DND-41 (cell line): ENCODE results near the gene ASL.
"Not testable (repeated sequence)": the region's sequence is repeated elsewhere in the genome, so short reads cannot be mapped to it uniquely, and the experiment has no call there.

Source experiments
- ATAC-seq: fragments of 200-7000 bp; cut with Tn5 transposase; 3 replicates; pipeline ENCODE4 v1.9.1; 2021; ENCODE audit warnings: low read depth; ENCODE audit not compliant: insufficient read depth
- DNase-seq: peaks from one replicate; pipeline ENCODE4 v3.0.0-alpha.2; 2020
- H2AFZ ChIP-seq: 2 replicates; pipeline ENCODE4 v1.6.0; 2012; ENCODE audit warnings: low read depth, low read length
- H3K27ac ChIP-seq: 2 replicates; pipeline ENCODE4 v1.5.1; 2012; ENCODE audit warnings: low read length, inconsistent platforms
- H3K27me3 ChIP-seq: fragments of 200-600 bp; sonication (generic); 2 replicates; pipeline ENCODE4 v1.6.0; 2012; ENCODE audit warnings: low read length, mild to moderate bottlenecking, inconsistent platforms; ENCODE audit not compliant: insufficient read depth, poor library complexity
- H3K36me3 ChIP-seq: 2 replicates; pipeline ENCODE4 v1.5.1; 2012; ENCODE audit warnings: low read length, inconsistent platforms; ENCODE audit not compliant: insufficient read depth
- H3K4me1 ChIP-seq: 2 replicates; pipeline ENCODE4 v1.5.1; 2012; ENCODE audit warnings: mild to moderate bottlenecking, low read length; ENCODE audit not compliant: insufficient read depth
- H3K4me2 ChIP-seq: 2 replicates; pipeline ENCODE4 v1.6.0; 2012; ENCODE audit warnings: mild to moderate bottlenecking, moderate library complexity, low read length, inconsistent platforms; ENCODE audit not compliant: insufficient read depth
- H3K4me3 ChIP-seq, 2 experiments: fragments of 200-600 bp in 1 of 2; shearing (Covaris generic) in 1 of 2; 2 replicates each; pipeline ENCODE4 v1.5.1; 2012 to 2016; ENCODE audit warnings: inconsistent platforms in 2 of 2, low read length in 2 of 2, mild to moderate bottlenecking in 2 of 2, low read depth in 1 of 2, moderate library complexity in 1 of 2
- H3K79me2 ChIP-seq: 2 replicates; pipeline ENCODE4 v1.6.0; 2012; ENCODE audit warnings: low read length, inconsistent platforms; ENCODE audit not compliant: insufficient read depth
- H3K9ac ChIP-seq: 2 replicates; pipeline ENCODE4 v1.6.0; 2012; ENCODE audit warnings: low read depth, mild to moderate bottlenecking, inconsistent platforms, low read length, moderate library complexity
- H3K9me3 ChIP-seq: 2 replicates; pipeline ENCODE4 v1.5.1; 2012; ENCODE audit warnings: low read length, moderate library complexity, mild to moderate bottlenecking, inconsistent platforms; ENCODE audit not compliant: insufficient read depth, severe bottlenecking
- H4K20me1 ChIP-seq: 2 replicates; pipeline ENCODE4 v1.6.0; 2012; ENCODE audit warnings: low read length; ENCODE audit not compliant: insufficient read depth
- CTCF ChIP-seq: IDR thresholded peaks from 2 replicates; pipeline ENCODE4 v1.5.1; 2012; ENCODE audit warnings: borderline replicate concordance, low read length, moderate library complexity, mild to moderate bottlenecking; ENCODE audit not compliant: poor library complexity, severe bottlenecking; ENCODE audit errors: extremely low read depth
- EZH2 ChIP-seq: IDR thresholded peaks from 3 replicates; pipeline ENCODE4 v1.6.1; 2012; ENCODE audit warnings: borderline replicate concordance, low read depth, mild to moderate bottlenecking, moderate library complexity, low read length, inconsistent platforms; ENCODE audit not compliant: severe bottlenecking

ASL gene

DNA sequence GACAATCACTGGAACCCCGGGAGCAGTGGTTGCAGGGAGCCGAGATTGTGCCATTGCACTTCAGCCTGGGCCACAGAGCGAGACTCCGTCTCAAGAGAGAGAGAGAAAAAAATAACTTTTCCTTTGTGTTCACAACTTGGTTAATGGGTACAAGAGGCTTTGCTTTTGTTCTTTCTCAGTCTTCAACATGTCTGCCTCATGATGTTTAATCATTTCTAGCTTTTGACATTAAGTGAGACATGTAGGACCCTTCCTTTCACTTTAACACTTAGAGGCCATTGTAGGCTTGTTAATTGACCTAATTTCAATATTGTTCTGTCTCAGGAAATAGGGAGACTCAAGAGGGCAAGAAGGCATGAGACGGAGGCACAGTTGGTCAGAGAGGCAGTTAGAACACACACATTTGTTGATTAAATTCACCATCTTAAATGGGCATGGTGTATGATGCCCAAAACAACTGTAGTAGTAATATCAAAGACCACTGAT lies 29.7 kb downstream of the ASL start:
- Histone ChIP-seq H3K36me3 (no peaks in the 10 kb centered on the region), H3K9me3 (no peaks in the 10 kb centered on the region), H3K4me2 (no peak overlapping the region), H3K4me1 (peaks cover 5% of the 10 kb centered on the region; the same call in 1 of the 2 replicates), H3K27ac (no peak overlapping the region), H3K9ac (no peak overlapping the region), H3K27me3 (no peaks in the 10 kb centered on the region), H3K79me2 (no peaks in the 10 kb centered on the region), H2AFZ (no peak overlapping the region), H3K4me3 (no peak overlapping the region), H4K20me1 (no peaks in the 10 kb centered on the region)
- DNase-seq (no peak), ATAC-seq (no peak)
- TF ChIP-seq EZH2 (no peak), CTCF (no peak)

DNA sequence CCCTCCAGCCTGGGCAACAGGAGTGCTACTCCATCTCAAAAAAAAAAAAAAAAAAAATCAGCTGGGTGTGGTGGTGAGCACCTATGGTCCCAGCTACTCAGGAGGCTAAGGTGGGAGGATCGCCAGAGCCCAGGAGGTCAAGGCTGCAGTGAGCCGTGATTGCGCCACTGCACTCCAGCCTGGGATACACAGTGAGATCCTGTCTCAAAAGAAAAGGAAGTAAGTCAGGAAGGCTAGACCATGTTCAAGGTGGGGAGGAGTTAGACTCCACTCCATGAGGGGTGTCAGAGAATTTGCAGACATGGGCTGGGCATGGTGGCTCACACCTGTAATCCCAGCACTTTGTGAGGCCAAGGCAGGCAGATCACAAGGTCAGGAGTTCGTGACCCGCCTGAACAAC lies 32.8 kb downstream of the ASL start:
- H4K20me1 ChIP-seq, H3K36me3 ChIP-seq, H2AFZ ChIP-seq, H3K4me2 ChIP-seq, H3K27me3 ChIP-seq, H3K27ac ChIP-seq, ATAC-seq, H3K9me3 ChIP-seq, DNase-seq, H3K9ac ChIP-seq, H3K4me1 ChIP-seq, H3K79me2 ChIP-seq, H3K4me3 ChIP-seq: not testable (repeated sequence)

GRCh38 chr7:66110856-66111255 lies 35.2 kb downstream of the ASL start:
- H3K4me1 ChIP-seq: peaks cover 14% of the 10 kb centered on the region
- DNase-seq: no peak
- peaks cover 7% of the 10 kb centered on the region for H3K36me3 ChIP-seq
- H3K27me3 ChIP-seq: no peaks in the 10 kb centered on the region
- no peaks in the 10 kb centered on the region for H3K9me3 ChIP-seq
- peaks cover 19% of the 10 kb centered on the region for H3K79me2 ChIP-seq
- no peak overlapping the region for H3K4me2 ChIP-seq
- no peak for TF ChIP-seq CTCF
- no peak for TF ChIP-seq EZH2
- no peak for ATAC-seq
- H3K9ac ChIP-seq: no peak overlapping the region
- no peak overlapping the region for H3K4me3 ChIP-seq
- H3K27ac ChIP-seq: no peak overlapping the region
- no peak overlapping the region for H2AFZ ChIP-seq
- peaks cover 3% of the 10 kb centered on the region; the same call in 1 of the 2 replicates for H4K20me1 ChIP-seq

DNA sequence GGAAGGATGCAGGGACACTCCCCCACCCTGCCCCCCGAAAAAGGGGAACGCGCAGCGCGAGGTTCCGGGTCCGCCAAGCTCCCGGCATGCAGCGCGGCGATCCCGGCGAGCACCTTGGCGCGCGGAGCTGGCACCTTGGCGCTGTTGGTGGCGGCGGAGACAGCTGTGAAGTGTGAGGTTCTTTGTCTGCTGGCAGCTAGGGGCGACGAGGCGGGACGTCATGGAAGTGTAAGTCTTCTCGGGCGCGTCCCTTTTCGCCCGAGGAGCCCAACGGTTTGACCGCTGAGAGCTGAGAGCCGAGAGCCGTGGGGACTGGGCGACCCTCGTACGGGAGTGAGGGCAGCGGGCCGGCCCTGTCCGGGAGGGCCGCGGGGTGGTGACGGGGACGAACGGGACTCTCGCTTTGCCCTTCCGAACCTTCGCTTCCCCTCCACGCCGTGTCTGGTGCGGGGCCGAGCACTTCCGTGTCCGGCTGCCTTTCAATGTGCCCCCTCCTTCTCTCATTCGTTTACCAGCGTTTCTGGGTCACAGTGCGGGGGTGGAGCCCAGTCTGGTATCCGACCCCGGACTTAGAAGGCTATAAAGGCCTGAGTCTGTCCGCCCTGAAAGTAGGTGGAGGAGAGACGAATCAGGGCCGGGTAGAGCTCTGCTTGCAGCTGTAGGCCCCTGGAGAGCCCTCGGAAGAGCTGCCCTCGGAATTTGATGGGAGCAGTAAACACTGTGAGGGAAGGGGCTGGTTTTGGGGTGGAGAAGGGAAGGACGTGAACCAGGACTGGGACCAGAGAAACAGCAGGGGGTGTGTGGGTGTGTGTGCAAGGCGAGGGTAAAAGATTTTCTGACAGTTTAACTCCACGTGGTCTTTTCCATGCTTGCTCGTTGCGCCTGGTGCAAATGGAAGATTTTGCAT lies 39.4 kb downstream of the ASL start, which contains the start of gene CRCP:
TSS of gene CRCP (plus strand) at position 105 of the 907 bp plus-strand sequence. CDS start at position 221, 116 bp downstream.
- TF ChIP-seq CTCF (peak; percentile 36), EZH2 (no peak)
- Histone ChIP-seq H3K4me2 (peak within 1 kb of the TSS; percentile 90), H3K79me2 (peaks cover 61% of the 10 kb centered on the region), H3K9ac (peak within 1 kb of the TSS; percentile 89), H3K27me3 (no peaks in the 10 kb centered on the region), H3K4me1 (peaks cover 46% of the 10 kb centered on the region), H4K20me1 (peaks cover 39% of the 10 kb centered on the region), H3K4me3 (peak within 1 kb of the TSS; percentile 96 to 98), H2AFZ (peak within 1 kb of the TSS; percentile 87), H3K27ac (peak within 1 kb of the TSS; percentile 82), H3K9me3 (no peaks in the 10 kb centered on the region), H3K36me3 (peaks cover 33% of the 10 kb centered on the region)
- DNase-seq (peak; percentile 84), ATAC-seq (peak; percentile 88)

DNA sequence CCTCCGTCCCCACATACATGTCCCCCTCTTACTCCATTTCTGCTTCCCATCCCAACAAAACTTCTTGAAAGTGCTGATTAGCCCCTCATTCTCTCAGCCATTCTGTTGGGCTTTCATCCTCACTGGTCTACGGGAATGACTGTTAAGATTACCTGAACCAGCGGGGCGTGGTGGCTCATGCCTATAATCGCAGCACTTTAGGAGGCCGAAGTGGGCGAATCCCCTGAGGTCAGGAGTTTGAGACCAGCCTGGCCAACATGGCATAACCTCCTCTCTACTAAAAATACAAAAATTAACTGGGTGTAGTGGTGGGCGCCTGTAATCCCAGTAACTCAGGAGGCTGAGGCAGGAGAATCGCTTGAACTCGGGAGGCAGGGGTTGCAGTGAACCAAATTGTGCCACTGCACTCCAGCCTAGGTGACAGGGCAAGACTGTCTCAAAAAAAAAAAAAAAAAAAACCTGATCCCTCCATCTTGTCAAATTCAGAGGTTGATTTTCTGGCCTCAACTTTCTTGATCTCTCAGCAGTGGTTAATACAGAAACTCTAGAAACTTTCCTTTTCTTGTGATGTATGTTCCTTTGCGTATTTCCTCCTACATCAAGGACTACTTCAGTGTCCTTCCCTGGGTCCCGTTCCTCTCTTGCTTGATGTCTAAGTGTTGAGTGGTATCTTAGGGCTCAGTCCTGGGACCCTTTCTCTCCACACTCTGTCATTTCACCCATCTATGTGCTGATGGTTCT lies 41.2 kb downstream of the ASL start:
- H3K4me1 ChIP-seq: peaks cover 46% of the 10 kb centered on the region
- H3K27ac ChIP-seq: peak overlapping the region; percentile 20; the same call in 1 of the 2 replicates
- peaks cover 78% of the 10 kb centered on the region for H3K79me2 ChIP-seq
- H4K20me1 ChIP-seq: peaks cover 49% of the 10 kb centered on the region
- peaks cover 39% of the 10 kb centered on the region for H3K36me3 ChIP-seq
- H2AFZ ChIP-seq, H3K27me3 ChIP-seq, ATAC-seq, DNase-seq, H3K9me3 ChIP-seq: not testable (repeated sequence)
- H3K4me3 ChIP-seq: peak overlapping the region in 1 of 2 experiments; percentile 98; a peak in 1 of 4 replicates
- H3K4me2 ChIP-seq: peak overlapping the region; percentile 90
- H3K9ac ChIP-seq: peak overlapping the region; percentile 89; the same call in 1 of the 2 replicates
